ENCODE data around the gene OLIG2.

Gene OLIG2

GRCh38 chr21:33026443-33026858, 716 bp downstream of the OLIG2 start:
- DNase-seq (ENCODE audit: extremely low spot score) = peak; percentile 26
- no peak for TF ChIP-seq CTCF (IDR thresholded peaks at IDR 0.05; ENCODE audit: control extremely low read depth, extremely low read depth, low read depth, missing control alignments)
- POLR2A ChIA-PET = no interaction called here
- CTCF ChIA-PET = no interaction called here

GRCh38 chr21:33026878-33027400, 1.2 kb downstream of the OLIG2 start:
- CTCF ChIA-PET = no interaction called here
- no peak for TF ChIP-seq CTCF (IDR thresholded peaks at IDR 0.05; ENCODE audit: control extremely low read depth, extremely low read depth, low read depth, missing control alignments)
- POLR2A ChIA-PET = no interaction called here
- DNase-seq (ENCODE audit: extremely low spot score) = no peak

- TF ChIP-seq CTCF (IDR thresholded peaks at IDR 0.05; ENCODE audit: control extremely low read depth, extremely low read depth, low read depth, missing control alignments) = no peak
- no peak for DNase-seq (ENCODE audit: extremely low spot score)
- CTCF ChIA-PET = no interaction called here
- POLR2A ChIA-PET = no interaction called here
Observed at GRCh38 chr21:33027401-33028286, 1.9 kb downstream of the OLIG2 start.

- TF ChIP-seq CTCF (IDR thresholded peaks at IDR 0.05; ENCODE audit: control extremely low read depth, extremely low read depth, low read depth, missing control alignments) = no peak
- ChIA-PET CTCF (no interaction called here), POLR2A (no interaction called here)
- no peak for DNase-seq (ENCODE audit: extremely low spot score)
Observed at GRCh38 chr21:33028287-33028670, 2.5 kb downstream of the OLIG2 start.

- no peak for TF ChIP-seq CTCF (IDR thresholded peaks at IDR 0.05; ENCODE audit: control extremely low read depth, extremely low read depth, low read depth, missing control alignments)
- ChIA-PET POLR2A (no interaction called here), CTCF (interaction anchor here (1.5 kb wide), 1 partner anchor 99 kb away, joined by 3 read pairs; no protein-coding TSS in a partner anchor)
- no peak for DNase-seq (ENCODE audit: extremely low spot score)
Observed at GRCh38 chr21:33028773-33029384, 3.1 kb downstream of the OLIG2 start.

- ChIA-PET CTCF (interaction anchor here (1.5 kb wide), 1 partner anchor 98 kb away, joined by 3 read pairs; no protein-coding TSS in a partner anchor), POLR2A (no interaction called here)
- no peak for TF ChIP-seq CTCF (IDR thresholded peaks at IDR 0.05; ENCODE audit: control extremely low read depth, extremely low read depth, low read depth, missing control alignments)
- DNase-seq (ENCODE audit: extremely low spot score) = no peak
Observed at GRCh38 chr21:33029385-33029921, 3.7 kb downstream of the OLIG2 start.

All from GM10248 (cell line).